GM23248 (cell line): ENCODE results near the gene TMEM255B.
"Not testable (repeated sequence)": the region's sequence is repeated elsewhere in the genome, so short reads cannot be mapped to it uniquely, and the experiment has no call there.

Experiments used
- EZH2 ChIP-seq: fragments of 200-600 bp; sonication (generic); IDR thresholded peaks from 2 replicates; pipeline ENCODE4 v1.6.1; 2018; ENCODE audit warnings: antibody characterized with exemption, mild to moderate bottlenecking; ENCODE audit not compliant: insufficient read depth, poor library complexity, severe bottlenecking
- EZH2phosphoT487 ChIP-seq: fragments of 200-600 bp; sonication (generic); IDR thresholded peaks from 2 replicates; pipeline ENCODE4 v1.6.1; 2018; ENCODE audit warnings: antibody characterized with exemption, moderate library complexity, mild to moderate bottlenecking, low read depth; ENCODE audit not compliant: insufficient read depth

DNA sequence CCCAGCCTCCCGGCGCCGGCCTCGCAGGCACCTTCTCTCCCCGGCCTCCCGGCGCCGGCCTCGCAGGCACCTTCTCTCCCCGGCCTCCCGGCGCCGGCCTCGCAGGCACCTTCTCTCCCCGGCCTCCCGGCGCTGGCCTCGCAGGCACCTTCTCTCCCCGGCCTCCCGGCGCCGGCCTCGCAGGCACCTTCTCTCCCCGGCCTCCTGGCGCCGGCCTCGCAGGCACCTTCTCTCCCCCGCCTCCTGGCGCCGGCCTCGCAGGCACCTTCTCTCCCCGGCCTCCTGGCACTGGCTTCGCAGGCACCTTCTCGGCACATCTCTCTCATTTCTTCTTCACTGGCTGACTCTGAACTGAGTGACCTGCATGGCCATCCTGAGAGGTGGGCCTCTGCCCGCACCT lies 67.4 kb downstream of the TMEM255B start:
- TF ChIP-seq EZH2, EZH2phosphoT487: not testable (repeated sequence)
